Measurements from ENCODE around the gene ALDH3A2. TPM values are rescaled to one million over a fixed set of nuclear protein-coding genes. Genes with fewer than 3 reads are reported as not detected.

Gene ALDH3A2
- total RNA-seq, 1 experiment from 2014 or later: 44.4 TPM

GRCh38 chr17:19725486-19725885 is 76.9 kb downstream of the ALDH3A2 start:
- Histone ChIP-seq H3K27ac (ENCODE audit: low read length) (no peak overlapping the region), H3K36me3 (ENCODE audit: control insufficient read depth, insufficient read depth, low read length) (no peaks in the 10 kb centered on the region), H3K9me3 (ENCODE audit: control insufficient read depth, insufficient read depth, low read depth, low read length) (no peaks in the 10 kb centered on the region), H3K4me3 (ENCODE audit: low read depth in 2 of 2, low read length in 2 of 2) (no peak overlapping the region), H3K4me1 (ENCODE audit: control insufficient read depth, insufficient read depth, low read length) (no peaks in the 10 kb centered on the region; the same call in none of the 2 replicates), H3K27me3 (ENCODE audit: control insufficient read depth, insufficient read depth, low read length) (no peaks in the 10 kb centered on the region)
- ChIA-PET POLR2A (no interaction called here), CTCF (no interaction called here)
- intact Hi-C loops (cut with micrococcal nuclease; ENCODE audit: unreplicated experiment) (no loop called here), in situ Hi-C loops (cut with HindIII; ENCODE audit: low pct_unique_long_range_greater_than_20kb, low sequenced_read_pairs) (no loop called here)
- no peak for ATAC-seq
- no peak for TF ChIP-seq TCF7L2 (IDR thresholded peaks at IDR 0.05; ENCODE audit: low read depth, low read length)
- DNase-seq (ENCODE audit: low read depth, low spot score): no peak
- BruUV-seq (replicated peaks): no TSS peak

DNA sequence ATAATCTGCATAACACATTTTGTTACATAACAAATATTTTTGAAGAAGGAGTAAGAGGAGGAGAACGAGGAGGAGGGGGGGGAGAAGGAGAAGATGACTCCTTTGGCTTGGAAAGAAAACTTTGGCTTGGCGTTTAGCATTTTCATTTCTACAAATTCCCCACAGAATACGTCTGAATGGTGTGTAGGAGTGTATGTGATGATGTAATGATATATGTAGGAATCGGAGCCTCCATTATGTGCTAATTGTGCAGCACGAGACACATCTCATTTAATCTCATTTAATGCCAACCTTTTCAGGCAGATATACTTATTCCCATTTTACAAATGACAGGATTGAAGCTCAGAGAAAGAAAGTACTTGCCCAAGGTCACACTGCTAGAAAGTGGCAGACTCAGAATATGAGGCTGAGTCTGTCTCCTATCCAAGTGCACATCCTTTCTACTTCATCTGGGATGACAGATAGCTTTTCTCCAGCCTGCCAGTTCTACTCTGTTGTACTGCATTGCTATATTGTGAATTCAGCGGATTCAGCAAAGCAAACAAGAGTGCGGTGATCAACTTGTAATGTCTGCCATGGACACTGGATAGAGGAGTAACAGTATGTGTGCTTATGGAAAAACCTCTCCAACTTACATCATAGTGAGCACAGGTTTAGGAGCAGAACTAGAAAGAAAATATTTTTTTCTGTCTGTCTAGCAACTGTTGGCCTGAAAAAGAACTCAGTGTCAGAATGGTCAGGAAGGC is 78.3 kb downstream of the ALDH3A2 start:
- BruUV-seq (replicated peaks): no TSS peak
- intact Hi-C loops (cut with micrococcal nuclease; ENCODE audit: unreplicated experiment) (no loop called here), in situ Hi-C loops (cut with HindIII; ENCODE audit: low pct_unique_long_range_greater_than_20kb, low sequenced_read_pairs) (no loop called here)
- H3K4me3 ChIP-seq (ENCODE audit: low read depth in 2 of 2, low read length in 2 of 2): no peak overlapping the region
- ChIA-PET POLR2A (no interaction called here), CTCF (interaction anchor here (0.7 kb wide), 1 partner anchor 160 kb away, joined by 3 read pairs; no protein-coding TSS in a partner anchor)
- H3K9me3 ChIP-seq (ENCODE audit: control insufficient read depth, insufficient read depth, low read depth, low read length): no peaks in the 10 kb centered on the region
- DNase-seq (ENCODE audit: low read depth, low spot score) (no peak), ATAC-seq (0 out of 2 replicates have a peak, but pooled peaks have one; percentile 9)
- H3K4me1 ChIP-seq (ENCODE audit: control insufficient read depth, insufficient read depth, low read length): no peaks in the 10 kb centered on the region; the same call in 1 of the 2 replicates
- peak overlapping the region; percentile 25; the same call in 1 of the 2 replicates for H3K27ac ChIP-seq (ENCODE audit: low read length)
- TF ChIP-seq, protein P1, sequence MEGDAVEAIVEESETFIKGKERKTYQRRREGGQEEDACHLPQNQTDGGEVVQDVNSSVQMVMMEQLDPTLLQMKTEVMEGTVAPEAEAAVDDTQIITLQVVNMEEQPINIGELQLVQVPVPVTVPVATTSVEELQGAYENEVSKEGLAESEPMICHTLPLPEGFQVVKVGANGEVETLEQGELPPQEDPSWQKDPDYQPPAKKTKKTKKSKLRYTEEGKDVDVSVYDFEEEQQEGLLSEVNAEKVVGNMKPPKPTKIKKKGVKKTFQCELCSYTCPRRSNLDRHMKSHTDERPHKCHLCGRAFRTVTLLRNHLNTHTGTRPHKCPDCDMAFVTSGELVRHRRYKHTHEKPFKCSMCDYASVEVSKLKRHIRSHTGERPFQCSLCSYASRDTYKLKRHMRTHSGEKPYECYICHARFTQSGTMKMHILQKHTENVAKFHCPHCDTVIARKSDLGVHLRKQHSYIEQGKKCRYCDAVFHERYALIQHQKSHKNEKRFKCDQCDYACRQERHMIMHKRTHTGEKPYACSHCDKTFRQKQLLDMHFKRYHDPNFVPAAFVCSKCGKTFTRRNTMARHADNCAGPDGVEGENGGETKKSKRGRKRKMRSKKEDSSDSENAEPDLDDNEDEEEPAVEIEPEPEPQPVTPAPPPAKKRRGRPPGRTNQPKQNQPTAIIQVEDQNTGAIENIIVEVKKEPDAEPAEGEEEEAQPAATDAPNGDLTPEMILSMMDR (IDR thresholded peaks at IDR 0.05): no peak
- TF ChIP-seq SIN3A (IDR thresholded peaks at IDR 0.05; ENCODE audit: borderline replicate concordance, insufficient read depth, low read depth, low read length) (no peak), TCF7L2 (IDR thresholded peaks at IDR 0.05; ENCODE audit: low read depth, low read length) (no peak), POLR2AphosphoS5 (IDR thresholded peaks at IDR 0.05; ENCODE audit: low read depth, low read length) (no peak), REST (IDR thresholded peaks at IDR 0.05; ENCODE audit: insufficient read depth in 1 of 2, low read depth in 2 of 2, low read length in 1 of 2) (no peak)
- H3K27me3 ChIP-seq (ENCODE audit: control insufficient read depth, insufficient read depth, low read length): no peaks in the 10 kb centered on the region
- H3K36me3 ChIP-seq (ENCODE audit: control insufficient read depth, insufficient read depth, low read length): no peaks in the 10 kb centered on the region

Other genes with a start within 250 kb of the ALDH3A2 start
- gene RNF112, start 237.5 kb upstream of the ALDH3A2 start, total RNA-seq (2021; ENCODE audit: unreplicated experiment): 0.10 TPM
- 16.1 TPM for gene SLC47A1, start 114.9 kb upstream of the ALDH3A2 start, total RNA-seq (2021; ENCODE audit: unreplicated experiment)
- not detected for gene SLC47A2, start 67.8 kb downstream of the ALDH3A2 start, total RNA-seq (2021; ENCODE audit: unreplicated experiment)
- gene ALDH3A1, start 99.5 kb downstream of the ALDH3A2 start, total RNA-seq (2021; ENCODE audit: unreplicated experiment): 0.21 TPM
- gene ULK2, start 219.2 kb downstream of the ALDH3A2 start, total RNA-seq (2021; ENCODE audit: unreplicated experiment): 22.8 TPM